Hypothalamus (tissue), 51 donors: ENCODE results near the gene ASB16.
A peak's percentile ranks its signal among the peaks of the same experiment; 100 is the strongest.

ENCODE experiments used
- DNase-seq, 51 donors: peaks; one replicate each; lab custom pipeline; 2025; lab: John Stamatoyannopoulos, UW

ASB16 gene

GRCh38 chr17:44187131-44187899 is 16.8 kb downstream of the ASB16 start:
- peak in 5 of 51 donors; percentile 73 to 87 (median 78) for DNase-seq

GRCh38 chr17:44188576-44189403 is 18.3 kb downstream of the ASB16 start:
- DNase-seq, result no peak

- no peak for DNase-seq
Measured at GRCh38 chr17:44190481-44190880, 20.0 kb downstream of the ASB16 start.

- no peak for DNase-seq
Measured at GRCh38 chr17:44191369-44191768, 20.9 kb downstream of the ASB16 start.

GRCh38 chr17:44191941-44192496 is 21.5 kb downstream of the ASB16 start:
- no peak for DNase-seq

GRCh38 chr17:44192750-44193149 is 22.2 kb downstream of the ASB16 start:
- DNase-seq, result no peak

- no peak for DNase-seq
Measured at GRCh38 chr17:44193326-44194084, 23.0 kb downstream of the ASB16 start.

GRCh38 chr17:44197107-44197506 is 26.6 kb downstream of the ASB16 start:
- no peak for DNase-seq

- peak in 5 of 51 donors; percentile 22 to 45 (median 27) for DNase-seq
Measured at GRCh38 chr17:44197980-44198720, 27.6 kb downstream of the ASB16 start.

- peak in 34 of 51 donors; percentile 24 to 74 (median 46) for DNase-seq
Measured at GRCh38 chr17:44198721-44199552, 28.4 kb downstream of the ASB16 start.

- peak; percentile 77 to 98 (median 94) for DNase-seq
Measured at GRCh38 chr17:44199553-44200477, 29.3 kb downstream of the ASB16 start, which contains the start of gene ATXN7L3. Gene ATXN7L3, minus strand, starts transcription at chr17:44199884. Its CDS starts 1,814 bp downstream, at chr17:44198070.

- DNase-seq, result peak in 5 of 51 donors; percentile 24 to 57 (median 47)
Measured at GRCh38 chr17:44200478-44201155, 30.1 kb downstream of the ASB16 start.

- no peak for DNase-seq
Measured at GRCh38 chr17:44202756-44203155, 32.3 kb downstream of the ASB16 start.

GRCh38 chr17:44203731-44204440 is 33.4 kb downstream of the ASB16 start:
- DNase-seq, result peak in 3 of 51 donors; percentile 10 to 17 (median 13)

- DNase-seq, result no peak
Measured at GRCh38 chr17:44204441-44204882, 34.0 kb downstream of the ASB16 start.
